Non-pigmented ciliary epithelial cell (primary cell): ENCODE results near the gene SLC26A11.
"Not testable (repeated sequence)": the region's sequence is repeated elsewhere in the genome, so short reads cannot be mapped to it uniquely, and the experiment has no call there.

Experiments
- DNase-seq: peaks from one replicate; pipeline ENCODE4 v3.0.0-alpha.2; 2010; ENCODE audit warnings: low read depth

SLC26A11 gene

GRCh38 chr17:80219013-80219762 is 1.0 kb upstream of the SLC26A11 start:
- DNase-seq = peak; percentile 19

GRCh38 chr17:80219763-80220053 is 519 bp upstream of the SLC26A11 start:
- DNase-seq = no peak

- no peak for DNase-seq
Measured at GRCh38 chr17:80220736-80221215, 549 bp downstream of the SLC26A11 start.

- DNase-seq = no peak
Measured at GRCh38 chr17:80221351-80222105, 1.3 kb downstream of the SLC26A11 start.

- no peak for DNase-seq
Measured at GRCh38 chr17:80222376-80223141, 2.3 kb downstream of the SLC26A11 start.

GRCh38 chr17:80223142-80223815 is 3.1 kb downstream of the SLC26A11 start:
- no peak for DNase-seq

GRCh38 chr17:80223838-80224497 is 3.7 kb downstream of the SLC26A11 start:
- no peak for DNase-seq

- no peak for DNase-seq
Measured at GRCh38 chr17:80224683-80225082, 4.5 kb downstream of the SLC26A11 start.

- DNase-seq = no peak
Measured at GRCh38 chr17:80225230-80225629, 5.0 kb downstream of the SLC26A11 start.

GRCh38 chr17:80227156-80227555 is 6.9 kb downstream of the SLC26A11 start:
- no peak for DNase-seq

- no peak for DNase-seq
Measured at GRCh38 chr17:80227666-80228065, 7.4 kb downstream of the SLC26A11 start.

GRCh38 chr17:80228477-80228876 is 8.2 kb downstream of the SLC26A11 start:
- DNase-seq = no peak

- no peak for DNase-seq
Measured at GRCh38 chr17:80229011-80229410, 8.8 kb downstream of the SLC26A11 start.

- no peak for DNase-seq
Measured at GRCh38 chr17:80232438-80232837, 12.2 kb downstream of the SLC26A11 start.

- no peak for DNase-seq
Measured at GRCh38 chr17:80233202-80233601, 13.0 kb downstream of the SLC26A11 start.

- no peak for DNase-seq
Measured at GRCh38 chr17:80236911-80237310, 16.7 kb downstream of the SLC26A11 start.

- no peak for DNase-seq
Measured at GRCh38 chr17:80237386-80237785, 17.2 kb downstream of the SLC26A11 start.

GRCh38 chr17:80242505-80242904 is 22.3 kb downstream of the SLC26A11 start:
- DNase-seq = no peak

- DNase-seq = no peak
Measured at GRCh38 chr17:80243526-80244433, 23.6 kb downstream of the SLC26A11 start.

- DNase-seq = not testable (repeated sequence)
Measured at GRCh38 chr17:80244448-80244847, 24.2 kb downstream of the SLC26A11 start.
